Progenitor cell of endocrine pancreas (in vitro differentiated cells): ENCODE results near the gene ADAMTS14. TPM values are rescaled to one million over a fixed set of nuclear protein-coding genes. Genes with fewer than 3 reads are reported as not detected.
"Not testable (repeated sequence)": the region's sequence is repeated elsewhere in the genome, so short reads cannot be mapped to it uniquely, and the experiment has no call there.

Experiments
- DNase-seq: peaks from one replicate; pipeline ENCODE4 v3.0.0; 2021; ENCODE audit warnings: low spot score; ENCODE audit not compliant: unreplicated experiment
- H3K27ac Mint-ChIP-seq: 2 replicates; pipeline ENCODE4 v1.8.0; 2021; ENCODE audit warnings: mild to moderate bottlenecking, moderate library complexity, mixed read lengths
- H3K27me3 Mint-ChIP-seq: 2 replicates; pipeline ENCODE4 v1.8.0; 2021; ENCODE audit warnings: mixed read lengths
- H3K36me3 Mint-ChIP-seq: 2 replicates; pipeline ENCODE4 v1.8.0; 2022; ENCODE audit warnings: mixed read lengths; ENCODE audit not compliant: insufficient read depth
- H3K4me1 Mint-ChIP-seq: 2 replicates; pipeline ENCODE4 v1.8.0; 2021; ENCODE audit warnings: low read depth, mixed read lengths
- H3K4me3 Mint-ChIP-seq: 2 replicates; pipeline ENCODE4 v1.8.0; 2021; ENCODE audit warnings: low read depth, mild to moderate bottlenecking, moderate library complexity, mixed read lengths
- H3K9me3 Mint-ChIP-seq: 2 replicates; pipeline ENCODE4 v1.8.0; 2021; ENCODE audit warnings: low read depth, mixed read lengths
- total RNA-seq: library from RNA; stranded (reverse); gene quantifications from 2 replicates; pipeline ENCODE4 v1.2.1, GENCODE V29; 2021
- TF ChIP-seq, protein P1 (sequence below): fragments of 200-600 bp; sonication (generic); IDR thresholded peaks from one replicate; pipeline ENCODE4 v1.5.0; 2021; ENCODE audit warnings: antibody characterized with exemption, mild to moderate bottlenecking; ENCODE audit not compliant: unreplicated experiment

Gene ADAMTS14
- total RNA-seq, 1 donor from 2014 or later = 0.05 TPM

DNA sequence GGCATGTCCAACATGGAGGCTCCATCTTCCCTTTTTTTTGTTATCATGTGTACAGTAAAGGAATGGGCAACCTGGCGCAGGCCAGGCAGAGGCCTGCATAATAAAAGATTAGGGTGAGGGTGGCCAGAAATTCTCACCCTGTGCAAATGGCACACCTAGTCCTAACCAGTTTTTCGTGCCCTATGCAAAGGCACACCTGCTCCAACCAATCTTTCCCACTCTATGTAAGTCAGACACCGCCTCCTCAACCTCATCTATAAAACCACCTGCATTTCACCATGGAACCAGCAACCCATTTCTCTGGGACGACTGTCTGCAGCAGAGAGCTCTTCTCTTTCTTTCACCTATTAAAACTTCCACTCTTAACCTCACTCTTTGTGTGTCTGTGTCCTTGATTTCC is 96.8 kb downstream of the ADAMTS14 start:
- Mint-ChIP-seq H3K9me3 (peaks cover 15% of the 10 kb centered on the region), H3K27me3 (peaks cover 3% of the 10 kb centered on the region), H3K36me3 (peaks cover 3% of the 10 kb centered on the region), H3K4me3 (no peak overlapping the region), H3K4me1 (no peaks in the 10 kb centered on the region), H3K27ac (no peak overlapping the region)
- TF ChIP-seq, protein P1, sequence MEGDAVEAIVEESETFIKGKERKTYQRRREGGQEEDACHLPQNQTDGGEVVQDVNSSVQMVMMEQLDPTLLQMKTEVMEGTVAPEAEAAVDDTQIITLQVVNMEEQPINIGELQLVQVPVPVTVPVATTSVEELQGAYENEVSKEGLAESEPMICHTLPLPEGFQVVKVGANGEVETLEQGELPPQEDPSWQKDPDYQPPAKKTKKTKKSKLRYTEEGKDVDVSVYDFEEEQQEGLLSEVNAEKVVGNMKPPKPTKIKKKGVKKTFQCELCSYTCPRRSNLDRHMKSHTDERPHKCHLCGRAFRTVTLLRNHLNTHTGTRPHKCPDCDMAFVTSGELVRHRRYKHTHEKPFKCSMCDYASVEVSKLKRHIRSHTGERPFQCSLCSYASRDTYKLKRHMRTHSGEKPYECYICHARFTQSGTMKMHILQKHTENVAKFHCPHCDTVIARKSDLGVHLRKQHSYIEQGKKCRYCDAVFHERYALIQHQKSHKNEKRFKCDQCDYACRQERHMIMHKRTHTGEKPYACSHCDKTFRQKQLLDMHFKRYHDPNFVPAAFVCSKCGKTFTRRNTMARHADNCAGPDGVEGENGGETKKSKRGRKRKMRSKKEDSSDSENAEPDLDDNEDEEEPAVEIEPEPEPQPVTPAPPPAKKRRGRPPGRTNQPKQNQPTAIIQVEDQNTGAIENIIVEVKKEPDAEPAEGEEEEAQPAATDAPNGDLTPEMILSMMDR = no peak
- no peak for DNase-seq

DNA sequence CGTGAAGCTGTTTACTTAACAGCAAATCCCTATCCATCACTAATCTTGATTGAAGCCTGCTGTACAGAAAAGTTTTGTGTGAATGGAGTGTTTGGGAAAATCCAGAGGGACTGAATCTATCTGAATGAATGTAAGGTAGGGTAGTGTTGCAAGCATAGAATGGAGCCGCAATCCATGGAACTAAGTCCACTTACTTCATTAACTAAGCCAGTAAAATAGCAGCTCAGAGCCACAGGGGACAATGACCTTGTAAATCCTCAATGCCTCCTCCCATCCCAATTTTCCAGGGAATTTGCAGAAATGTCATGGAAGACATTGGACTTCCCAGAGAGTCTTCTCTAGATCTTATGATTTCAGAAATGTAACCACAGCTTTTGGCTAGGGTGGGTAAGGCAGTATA is 97.7 kb downstream of the ADAMTS14 start:
- Mint-ChIP-seq H3K9me3 (peaks cover 14% of the 10 kb centered on the region), H3K36me3 (peaks cover 3% of the 10 kb centered on the region), H3K4me3 (no peak overlapping the region), H3K27me3 (peaks cover 3% of the 10 kb centered on the region), H3K4me1 (no peaks in the 10 kb centered on the region), H3K27ac (no peak overlapping the region)
- TF ChIP-seq, protein P1 = no peak
- no peak for DNase-seq

DNA sequence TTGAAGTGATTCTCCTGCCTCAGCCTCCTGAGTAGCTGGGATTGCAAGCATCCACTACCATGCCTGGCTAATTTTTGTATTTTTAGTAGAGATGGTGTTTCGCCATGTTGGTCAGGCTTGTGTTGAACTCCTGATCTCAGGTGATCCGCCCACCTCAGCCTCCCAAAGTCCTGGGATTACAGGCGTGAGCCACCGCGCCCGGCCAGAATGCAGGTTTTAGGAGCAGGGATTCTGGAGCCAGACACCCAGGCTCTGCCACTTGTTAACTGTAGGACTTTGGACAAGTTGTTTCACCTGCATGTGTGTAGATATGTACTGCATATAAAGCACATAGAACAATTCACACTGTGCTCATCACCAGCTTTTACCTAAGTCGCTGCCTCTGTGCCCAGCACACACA is 98.2 kb downstream of the ADAMTS14 start:
- H3K9me3 Mint-ChIP-seq, H3K36me3 Mint-ChIP-seq, H3K27ac Mint-ChIP-seq, H3K4me1 Mint-ChIP-seq, DNase-seq, H3K4me3 Mint-ChIP-seq, H3K27me3 Mint-ChIP-seq: not testable (repeated sequence)

DNA sequence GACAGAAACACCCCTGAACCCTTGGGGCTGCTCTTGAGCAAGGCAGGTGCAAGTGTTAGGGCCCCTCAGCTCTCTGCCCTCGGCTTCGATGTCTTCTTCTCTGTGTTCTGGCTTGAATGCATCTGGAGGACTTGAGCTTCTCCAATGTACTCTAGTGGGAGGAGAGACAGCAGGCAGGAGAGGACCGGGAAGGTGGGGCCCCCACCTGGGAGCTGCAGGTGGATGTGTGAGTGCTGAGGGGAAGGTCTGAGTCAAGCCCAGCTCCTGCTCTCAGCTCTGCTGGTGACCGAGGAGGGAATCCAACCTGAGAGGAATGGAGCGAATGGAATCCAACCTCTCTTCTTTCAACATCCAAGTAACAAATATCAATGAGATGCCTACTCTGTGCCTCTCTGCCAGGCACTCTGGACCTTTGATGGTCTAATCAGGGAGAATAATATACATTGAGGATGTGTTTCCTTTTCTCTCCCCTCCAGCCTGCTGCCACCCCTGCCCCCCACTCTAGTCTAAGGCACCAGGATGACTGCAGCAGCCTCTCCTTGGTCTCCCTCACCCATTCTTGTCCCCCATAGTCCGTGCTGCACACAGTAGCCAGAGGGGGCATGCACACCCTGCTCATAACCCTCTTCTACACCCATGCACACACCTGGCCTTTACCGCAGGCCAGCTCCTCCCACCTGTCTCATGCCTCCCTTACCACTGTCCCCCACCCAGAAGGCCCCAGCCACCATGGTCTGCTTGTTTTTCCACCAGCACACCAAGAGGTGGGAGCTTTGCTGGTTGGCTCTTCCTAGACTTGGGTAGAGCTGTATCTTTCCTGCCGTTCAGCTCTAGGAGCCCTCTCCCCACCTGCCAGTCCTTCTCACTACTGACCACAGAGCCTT is 99.2 kb downstream of the ADAMTS14 start:
- no peak overlapping the region for H3K27ac Mint-ChIP-seq
- H3K4me3 Mint-ChIP-seq = no peak overlapping the region
- peaks cover 5% of the 10 kb centered on the region for H3K9me3 Mint-ChIP-seq
- peaks cover 2% of the 10 kb centered on the region for H3K36me3 Mint-ChIP-seq
- peaks cover 3% of the 10 kb centered on the region for H3K27me3 Mint-ChIP-seq
- no peak for DNase-seq
- H3K4me1 Mint-ChIP-seq = no peaks in the 10 kb centered on the region
- TF ChIP-seq, protein P1 = no peak

DNA sequence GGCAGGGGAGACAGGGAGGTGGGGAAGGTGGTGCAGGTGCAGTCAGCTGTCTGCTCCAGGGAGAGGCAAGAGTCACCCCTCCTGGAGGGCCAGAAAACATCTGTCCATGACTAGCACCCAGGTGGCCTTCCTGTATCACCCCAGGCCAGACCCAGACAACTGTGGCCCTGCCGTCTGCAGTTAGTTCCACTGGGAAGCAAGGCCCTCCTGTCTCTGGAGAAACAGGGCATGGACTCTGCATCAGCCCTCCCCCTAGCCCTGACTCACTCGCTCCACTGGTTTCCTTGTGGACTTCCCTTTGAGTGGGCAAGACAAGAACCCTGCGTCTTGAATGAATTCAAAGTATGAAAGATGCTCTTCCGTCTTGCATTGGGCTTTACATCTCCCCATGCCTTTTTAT is 100.3 kb downstream of the ADAMTS14 start:
- H3K27ac Mint-ChIP-seq = no peak overlapping the region
- no peaks in the 10 kb centered on the region for H3K9me3 Mint-ChIP-seq
- H3K36me3 Mint-ChIP-seq = no peaks in the 10 kb centered on the region
- no peak for DNase-seq
- peaks cover 3% of the 10 kb centered on the region for H3K27me3 Mint-ChIP-seq
- H3K4me1 Mint-ChIP-seq = no peaks in the 10 kb centered on the region
- no peak overlapping the region for H3K4me3 Mint-ChIP-seq
- TF ChIP-seq, protein P1 = no peak

DNA sequence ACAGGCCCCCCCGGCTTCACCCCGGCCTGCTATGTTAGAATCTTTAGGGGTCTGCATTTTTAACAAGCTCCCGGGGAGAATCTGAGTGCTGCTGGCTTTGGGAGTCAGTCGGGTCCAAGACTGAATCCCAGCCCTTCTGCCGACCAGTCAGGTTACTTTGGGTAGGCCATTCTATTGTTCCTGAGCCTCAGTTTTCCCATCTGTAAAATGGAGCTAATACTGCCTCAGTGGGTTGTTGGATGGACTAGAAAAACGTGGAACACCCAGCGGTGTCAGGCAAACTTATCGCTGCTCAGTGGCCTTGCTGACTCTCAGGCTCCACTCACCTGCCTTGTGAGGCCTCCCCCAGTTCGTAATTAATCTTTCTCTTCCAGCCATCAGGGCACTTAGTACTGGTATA is 101.2 kb downstream of the ADAMTS14 start:
- Mint-ChIP-seq H3K27me3 (peaks cover 6% of the 10 kb centered on the region), H3K27ac (peak overlapping the region; percentile 69), H3K9me3 (no peaks in the 10 kb centered on the region), H3K4me1 (no peaks in the 10 kb centered on the region), H3K4me3 (no peak overlapping the region), H3K36me3 (no peaks in the 10 kb centered on the region)
- TF ChIP-seq, protein P1 = no peak
- DNase-seq = no peak
